IPS-NIHi11 (cell line): ENCODE measurements around the gene RPL36A.

Experiments used
- DNase-seq: peaks from one replicate; pipeline ENCODE4 v3.0.0; 2012; ENCODE audit warnings: mixed read lengths, low spot score

The RPL36A gene

DNA sequence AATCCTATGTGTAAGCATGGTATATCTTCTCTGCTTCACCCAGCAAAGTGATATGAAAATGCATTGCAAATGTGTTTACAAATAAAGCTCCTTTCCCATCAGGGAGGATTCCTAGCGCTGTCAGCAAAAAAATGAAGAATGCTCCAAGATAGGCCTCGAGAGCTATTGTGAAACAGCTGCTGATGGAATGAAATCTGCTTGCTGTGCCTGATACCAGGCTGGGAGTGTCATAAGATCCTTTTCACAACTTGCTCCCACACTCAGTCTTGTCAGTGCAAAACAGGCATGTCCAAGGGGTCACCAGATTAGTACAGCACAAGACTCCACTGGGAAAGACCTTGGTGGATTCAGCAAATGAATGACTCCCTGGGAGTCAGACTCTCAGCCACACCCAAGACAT lies 51.3 kb downstream of the RPL36A start:
- no peak for DNase-seq
